Measurements from ENCODE around the gene EIF3B.

EIF3B gene

GRCh38 chr7:2405601-2406345 lies 51.1 kb downstream of the EIF3B start:
- TF ChIP-seq CTCF (IDR thresholded peaks at IDR 0.05; ENCODE audit: control insufficient read depth, insufficient read depth, low read depth, low read length, missing control alignments), result no peak
- H3K4me3 ChIP-seq (ENCODE audit: control insufficient read depth, low read depth, low read length), result no peak overlapping the region
- DNase-seq (ENCODE audit: low read depth), result no peak

GRCh38 chr7:2409745-2410414 lies 55.3 kb downstream of the EIF3B start:
- no peak for TF ChIP-seq CTCF (IDR thresholded peaks at IDR 0.05; ENCODE audit: control insufficient read depth, insufficient read depth, low read depth, low read length, missing control alignments)
- H3K4me3 ChIP-seq (ENCODE audit: control insufficient read depth, low read depth, low read length), result no peak overlapping the region
- no peak for DNase-seq (ENCODE audit: low read depth)

- TF ChIP-seq CTCF (IDR thresholded peaks at IDR 0.05; ENCODE audit: control insufficient read depth, insufficient read depth, low read depth, low read length, missing control alignments), result no peak
- no peak overlapping the region for H3K4me3 ChIP-seq (ENCODE audit: control insufficient read depth, low read depth, low read length)
- DNase-seq (ENCODE audit: low read depth), result no peak
These were observed 56.4 kb downstream of the EIF3B start for GRCh38 chr7:2411049-2411448.

DNA sequence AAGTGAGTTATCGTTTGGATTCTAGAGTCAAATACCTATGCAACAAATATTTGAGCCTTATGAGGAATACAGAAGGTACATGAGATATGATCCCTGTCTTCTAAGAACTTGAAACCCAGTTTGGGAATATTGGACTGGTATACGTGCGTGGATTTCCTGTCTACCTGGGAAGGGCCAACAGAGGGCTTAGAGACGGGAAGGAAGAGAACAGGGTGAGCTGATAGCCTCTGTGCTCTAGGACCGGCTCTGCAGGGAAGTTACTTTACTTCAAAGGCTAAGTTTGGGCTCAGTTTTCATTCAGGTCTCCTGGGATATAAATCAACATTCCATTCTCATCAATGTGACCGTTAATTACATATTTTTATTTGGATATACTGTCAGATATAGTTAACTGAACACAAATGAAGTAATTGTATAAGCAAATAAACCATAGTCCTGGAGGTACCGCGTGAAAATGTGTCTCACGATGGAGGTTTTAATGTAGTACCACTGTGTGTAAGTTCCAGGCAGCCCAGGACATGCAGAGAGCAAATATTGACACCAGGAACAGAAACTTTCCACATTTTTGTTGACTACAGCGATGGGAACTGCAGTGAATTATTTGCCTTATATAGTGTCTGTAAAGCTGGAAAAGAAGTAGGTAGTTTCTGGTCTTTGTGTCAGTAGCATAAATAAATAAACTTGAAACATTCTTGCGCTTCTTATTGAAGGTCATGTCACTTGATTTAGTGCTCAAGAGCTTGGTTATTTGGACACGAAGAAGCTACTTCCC lies 57.4 kb downstream of the EIF3B start:
- no peak for DNase-seq (ENCODE audit: low read depth)
- H3K4me3 ChIP-seq (ENCODE audit: control insufficient read depth, low read depth, low read length), result no peak overlapping the region
- no peak for TF ChIP-seq CTCF (IDR thresholded peaks at IDR 0.05; ENCODE audit: control insufficient read depth, insufficient read depth, low read depth, low read length, missing control alignments)

DNA sequence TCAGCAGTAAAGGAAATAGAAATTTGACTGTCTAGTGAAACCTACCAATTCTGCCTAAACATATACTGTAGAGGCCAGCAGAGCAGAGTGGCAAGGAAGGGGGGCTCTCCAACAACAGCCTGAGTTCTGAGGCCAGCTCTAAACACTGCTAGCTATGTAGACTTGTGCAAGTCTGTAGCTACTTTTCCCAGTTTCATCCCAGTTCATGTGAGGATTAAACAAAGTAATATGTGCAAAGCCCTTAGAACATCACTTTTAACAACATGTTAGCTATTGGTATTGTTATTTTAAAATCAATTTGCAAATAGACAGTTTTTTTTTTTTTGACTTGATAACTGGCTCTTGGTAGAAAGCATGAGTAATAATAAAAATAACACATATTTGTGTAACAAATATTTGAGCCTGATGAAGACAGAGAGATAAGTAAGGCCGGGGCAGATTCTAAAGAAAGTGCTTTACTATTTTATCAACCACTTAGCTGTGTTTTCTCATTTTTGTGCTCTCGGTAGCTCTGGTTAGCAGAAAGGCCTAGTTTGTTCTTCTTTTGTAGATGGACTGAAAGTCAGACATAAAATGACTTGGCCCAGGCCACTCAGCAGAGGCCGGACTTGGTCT lies 58.1 kb downstream of the EIF3B start:
- no peak overlapping the region for H3K4me3 ChIP-seq (ENCODE audit: control insufficient read depth, low read depth, low read length)
- DNase-seq (ENCODE audit: low read depth), result no peak
- no peak for TF ChIP-seq CTCF (IDR thresholded peaks at IDR 0.05; ENCODE audit: control insufficient read depth, insufficient read depth, low read depth, low read length, missing control alignments)

DNA sequence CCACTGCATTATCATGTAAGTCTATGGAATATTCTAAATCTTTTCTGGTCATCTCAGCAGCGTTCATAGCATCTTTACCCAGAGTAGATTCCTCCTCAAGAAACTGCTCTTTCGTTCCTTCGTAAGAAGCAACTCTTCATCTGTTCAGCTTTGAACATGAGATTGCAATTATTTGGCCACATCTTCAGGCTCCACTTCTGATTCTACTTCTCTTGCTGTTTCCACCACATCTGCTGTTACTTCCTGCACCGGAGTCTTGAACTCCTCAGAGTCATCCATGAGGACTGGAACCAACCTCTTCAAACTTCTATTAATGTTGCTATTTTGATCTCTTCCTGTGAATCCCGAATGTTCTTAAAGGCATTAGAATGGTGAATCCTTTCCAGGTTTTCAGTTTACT lies 61.4 kb downstream of the EIF3B start:
- DNase-seq (ENCODE audit: low read depth), result no peak
- TF ChIP-seq CTCF (IDR thresholded peaks at IDR 0.05; ENCODE audit: control insufficient read depth, insufficient read depth, low read depth, low read length, missing control alignments), result no peak
- no peak overlapping the region for H3K4me3 ChIP-seq (ENCODE audit: control insufficient read depth, low read depth, low read length)

All from AG09309 (cell line).